OCI-LY7 (cell line): ENCODE data around the gene NCOR2.

Source experiments
- CTCF ChIP-seq: fragments of 200-600 bp; sonication (generic); conservative IDR thresholded peaks from 2 replicates; pipeline ENCODE4 v1.5.1; 2014; ENCODE audit warnings: mild to moderate bottlenecking, antibody characterized with exemption, low read length, moderate library complexity, mixed read lengths
- EZH2phosphoT487 ChIP-seq: fragments of 200-600 bp; sonication (generic); IDR thresholded peaks from 2 replicates; pipeline ENCODE4 v1.6.1; 2018; ENCODE audit warnings: low read depth, borderline replicate concordance, mild to moderate bottlenecking, mixed run types, antibody characterized with exemption, low read length, moderate library complexity, mixed read lengths

- TF ChIP-seq CTCF: no peak
- TF ChIP-seq EZH2phosphoT487: no peak
Measured at GRCh38 chr12:124588751-124589267, 21.4 kb upstream of the NCOR2 start.
